A549 treated with ZK216348 at 1 μM for 4 hours (cell line): ENCODE results near the gene TAPT1. TPM values are rescaled to one million over a fixed set of nuclear protein-coding genes. Genes with fewer than 3 reads are reported as not detected.

Experiments used
- total RNA-seq: library from RNA; stranded (reverse); fragments of 200-300 nt; extraction: Qiagen RNA extraction; gene quantifications from 5 replicates; pipeline ENCODE4 v1.2.3, GENCODE V29; 2022; ENCODE audit warnings: low read depth

Gene TAPT1, protein sequence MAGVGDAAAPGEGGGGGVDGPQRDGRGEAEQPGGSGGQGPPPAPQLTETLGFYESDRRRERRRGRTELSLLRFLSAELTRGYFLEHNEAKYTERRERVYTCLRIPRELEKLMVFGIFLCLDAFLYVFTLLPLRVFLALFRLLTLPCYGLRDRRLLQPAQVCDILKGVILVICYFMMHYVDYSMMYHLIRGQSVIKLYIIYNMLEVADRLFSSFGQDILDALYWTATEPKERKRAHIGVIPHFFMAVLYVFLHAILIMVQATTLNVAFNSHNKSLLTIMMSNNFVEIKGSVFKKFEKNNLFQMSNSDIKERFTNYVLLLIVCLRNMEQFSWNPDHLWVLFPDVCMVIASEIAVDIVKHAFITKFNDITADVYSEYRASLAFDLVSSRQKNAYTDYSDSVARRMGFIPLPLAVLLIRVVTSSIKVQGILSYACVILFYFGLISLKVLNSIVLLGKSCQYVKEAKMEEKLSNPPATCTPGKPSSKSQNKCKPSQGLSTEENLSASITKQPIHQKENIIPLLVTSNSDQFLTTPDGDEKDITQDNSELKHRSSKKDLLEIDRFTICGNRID
- total RNA-seq = 11.6 to 20.2 TPM (median 16.7 TPM) in 5 replicates

GRCh38 chr4:16225863-16226815 lies at the start of gene TAPT1:
Gene TAPT1, minus strand, starts transcription at chr4:16226471. Its CDS starts 14 bp downstream, at chr4:16226457.

Other genes starting within 250 kb of the TAPT1 start
- gene PROM1, start 142.4 kb downstream of the TAPT1 start, total RNA-seq = 0.27 to 0.80 TPM (median 0.36 TPM) in 5 replicates